ELF-1 (cell line): Measurements from ENCODE around the gene GPC6.
"Not testable (repeated sequence)": the region's sequence is repeated elsewhere in the genome, so short reads cannot be mapped to it uniquely, and the experiment has no call there.

Experiments used
- DNase-seq: peaks from one replicate; pipeline ENCODE4 v3.0.0-alpha.2; 2016; ENCODE audit warnings: low read depth, low spot score

The GPC6 gene

GRCh38 chr13:93425411-93425810 is 198.8 kb downstream of the GPC6 start:
- no peak for DNase-seq

- no peak for DNase-seq
These were observed 203.8 kb downstream of the GPC6 start for GRCh38 chr13:93430381-93430780.

GRCh38 chr13:93435651-93436050 is 209.0 kb downstream of the GPC6 start:
- no peak for DNase-seq

GRCh38 chr13:93437081-93437480 is 210.5 kb downstream of the GPC6 start:
- DNase-seq, result no peak

GRCh38 chr13:93446238-93446637 is 219.6 kb downstream of the GPC6 start:
- DNase-seq, result no peak

- no peak for DNase-seq
These were observed 223.6 kb downstream of the GPC6 start for GRCh38 chr13:93450191-93450621.

GRCh38 chr13:93450761-93451160 is 224.2 kb downstream of the GPC6 start:
- no peak for DNase-seq

- peak; percentile 21 for DNase-seq
These were observed 228.1 kb downstream of the GPC6 start for GRCh38 chr13:93454676-93455235.

GRCh38 chr13:93455861-93456260 is 229.3 kb downstream of the GPC6 start:
- DNase-seq, result no peak

GRCh38 chr13:93460005-93460404 is 233.4 kb downstream of the GPC6 start:
- DNase-seq, result no peak

GRCh38 chr13:93462151-93462550 is 235.5 kb downstream of the GPC6 start:
- no peak for DNase-seq

GRCh38 chr13:93466502-93467036 is 240.0 kb downstream of the GPC6 start:
- no peak for DNase-seq

- no peak for DNase-seq
These were observed 240.6 kb downstream of the GPC6 start for GRCh38 chr13:93467175-93467574.

GRCh38 chr13:93468433-93468832 is 241.8 kb downstream of the GPC6 start:
- no peak for DNase-seq

- DNase-seq, result no peak
These were observed 245.7 kb downstream of the GPC6 start for GRCh38 chr13:93472296-93472695.

- DNase-seq, result no peak
These were observed 246.2 kb downstream of the GPC6 start for GRCh38 chr13:93472814-93473296.

- no peak for DNase-seq
These were observed 247.0 kb downstream of the GPC6 start for GRCh38 chr13:93473441-93474270.

- DNase-seq, result peak; percentile 26
These were observed 249.6 kb downstream of the GPC6 start for GRCh38 chr13:93476175-93476574.

GRCh38 chr13:93477238-93477637 is 250.6 kb downstream of the GPC6 start:
- DNase-seq, result no peak

GRCh38 chr13:93480553-93481106 is 254.0 kb downstream of the GPC6 start:
- DNase-seq, result no peak

- DNase-seq, result not testable (repeated sequence)
These were observed 269.5 kb downstream of the GPC6 start for GRCh38 chr13:93496117-93496516.

- no peak for DNase-seq
These were observed 270.5 kb downstream of the GPC6 start for GRCh38 chr13:93496985-93497673.
